ENCODE data around the gene JAM3.

The JAM3 gene

DNA sequence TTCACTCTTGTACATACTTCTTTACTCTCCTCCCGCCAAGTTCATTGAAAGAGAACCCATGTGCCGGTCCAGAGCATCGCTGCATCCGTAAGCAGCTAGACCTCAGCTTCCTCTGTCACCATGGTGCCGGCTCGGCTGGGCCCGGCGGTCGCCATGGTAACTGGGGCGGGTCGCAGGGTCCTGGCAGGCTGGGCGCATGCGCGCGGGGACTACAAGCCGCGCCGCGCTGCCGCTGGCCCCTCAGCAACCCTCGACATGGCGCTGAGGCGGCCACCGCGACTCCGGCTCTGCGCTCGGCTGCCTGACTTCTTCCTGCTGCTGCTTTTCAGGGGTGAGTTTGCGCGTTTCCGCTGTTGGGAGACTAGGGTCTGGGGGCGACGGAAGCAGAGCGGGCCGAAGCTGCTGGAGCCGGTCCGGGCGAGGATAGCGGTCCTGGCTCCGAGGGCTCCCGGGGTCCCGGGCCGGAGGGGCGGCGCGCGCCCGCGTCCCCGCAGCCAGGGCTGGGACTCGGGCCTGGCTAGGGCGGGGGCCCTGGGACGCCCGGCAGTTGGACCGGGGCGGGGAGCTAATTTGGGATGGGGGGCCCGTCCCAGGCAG, at the start of gene JAM3:
Gene JAM3 (plus strand): TSS at position 244 of the 597 bp plus-strand sequence. CDS start 12 bp downstream, at position 256.
- H3K27ac ChIP-seq (ENCODE audit: poor library complexity, severe bottlenecking) = no peak within 1 kb of the TSS
- peak within 1 kb of the TSS; percentile 36 for H3K4me3 ChIP-seq (ENCODE audit: severe bottlenecking)
- DNase-seq (ENCODE audit: low spot score) = peak; percentile 83

GRCh38 chr11:134019500-134019899, 49.4 kb upstream of the JAM3 start:
- no peaks in the 10 kb centered on the region for H3K9me3 ChIP-seq (ENCODE audit: severe bottlenecking)
- no peak overlapping the region for H3K4me3 ChIP-seq (ENCODE audit: severe bottlenecking)
- H3K27ac ChIP-seq (ENCODE audit: poor library complexity, severe bottlenecking) = no peak overlapping the region
- ATAC-seq (ENCODE audit: low read depth) = no peak
- DNase-seq (ENCODE audit: low spot score) = no peak
- TF ChIP-seq, protein P1, sequence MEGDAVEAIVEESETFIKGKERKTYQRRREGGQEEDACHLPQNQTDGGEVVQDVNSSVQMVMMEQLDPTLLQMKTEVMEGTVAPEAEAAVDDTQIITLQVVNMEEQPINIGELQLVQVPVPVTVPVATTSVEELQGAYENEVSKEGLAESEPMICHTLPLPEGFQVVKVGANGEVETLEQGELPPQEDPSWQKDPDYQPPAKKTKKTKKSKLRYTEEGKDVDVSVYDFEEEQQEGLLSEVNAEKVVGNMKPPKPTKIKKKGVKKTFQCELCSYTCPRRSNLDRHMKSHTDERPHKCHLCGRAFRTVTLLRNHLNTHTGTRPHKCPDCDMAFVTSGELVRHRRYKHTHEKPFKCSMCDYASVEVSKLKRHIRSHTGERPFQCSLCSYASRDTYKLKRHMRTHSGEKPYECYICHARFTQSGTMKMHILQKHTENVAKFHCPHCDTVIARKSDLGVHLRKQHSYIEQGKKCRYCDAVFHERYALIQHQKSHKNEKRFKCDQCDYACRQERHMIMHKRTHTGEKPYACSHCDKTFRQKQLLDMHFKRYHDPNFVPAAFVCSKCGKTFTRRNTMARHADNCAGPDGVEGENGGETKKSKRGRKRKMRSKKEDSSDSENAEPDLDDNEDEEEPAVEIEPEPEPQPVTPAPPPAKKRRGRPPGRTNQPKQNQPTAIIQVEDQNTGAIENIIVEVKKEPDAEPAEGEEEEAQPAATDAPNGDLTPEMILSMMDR (IDR thresholded peaks at IDR 0.05; ENCODE audit: poor library complexity, severe bottlenecking) = no peak
- H3K36me3 ChIP-seq (ENCODE audit: low read depth) = no peaks in the 10 kb centered on the region
- peaks cover 6% of the 10 kb centered on the region for H3K4me1 ChIP-seq (ENCODE audit: insufficient read depth, poor library complexity, severe bottlenecking)
- H3K27me3 ChIP-seq (ENCODE audit: insufficient read depth, poor library complexity, severe bottlenecking) = no peaks in the 10 kb centered on the region

More for the DNA sequence above, at the start of gene JAM3:
- no peaks in the 10 kb centered on the region for H3K4me1 ChIP-seq (ENCODE audit: insufficient read depth, poor library complexity, severe bottlenecking)
- H3K36me3 ChIP-seq (ENCODE audit: low read depth) = no peaks in the 10 kb centered on the region
- no peaks in the 10 kb centered on the region for H3K9me3 ChIP-seq (ENCODE audit: severe bottlenecking)
- TF ChIP-seq, protein P1 (IDR thresholded peaks at IDR 0.05; ENCODE audit: poor library complexity, severe bottlenecking) = no peak
- peak; percentile 82 for ATAC-seq (ENCODE audit: low read depth)
- peaks cover 43% of the 10 kb centered on the region for H3K27me3 ChIP-seq (ENCODE audit: insufficient read depth, poor library complexity, severe bottlenecking)

GRCh38 chr11:134020598-134020997, 48.3 kb upstream of the JAM3 start:
- peaks cover 17% of the 10 kb centered on the region for H3K4me1 ChIP-seq (ENCODE audit: insufficient read depth, poor library complexity, severe bottlenecking)
- no peak overlapping the region for H3K27ac ChIP-seq (ENCODE audit: poor library complexity, severe bottlenecking)
- H3K36me3 ChIP-seq (ENCODE audit: low read depth) = no peaks in the 10 kb centered on the region
- H3K9me3 ChIP-seq (ENCODE audit: severe bottlenecking) = no peaks in the 10 kb centered on the region
- H3K4me3 ChIP-seq (ENCODE audit: severe bottlenecking) = no peak overlapping the region
- no peak for DNase-seq (ENCODE audit: low spot score)
- H3K27me3 ChIP-seq (ENCODE audit: insufficient read depth, poor library complexity, severe bottlenecking) = no peaks in the 10 kb centered on the region
- TF ChIP-seq, protein P1 (IDR thresholded peaks at IDR 0.05; ENCODE audit: poor library complexity, severe bottlenecking) = no peak
- no peak for ATAC-seq (ENCODE audit: low read depth)

DNA sequence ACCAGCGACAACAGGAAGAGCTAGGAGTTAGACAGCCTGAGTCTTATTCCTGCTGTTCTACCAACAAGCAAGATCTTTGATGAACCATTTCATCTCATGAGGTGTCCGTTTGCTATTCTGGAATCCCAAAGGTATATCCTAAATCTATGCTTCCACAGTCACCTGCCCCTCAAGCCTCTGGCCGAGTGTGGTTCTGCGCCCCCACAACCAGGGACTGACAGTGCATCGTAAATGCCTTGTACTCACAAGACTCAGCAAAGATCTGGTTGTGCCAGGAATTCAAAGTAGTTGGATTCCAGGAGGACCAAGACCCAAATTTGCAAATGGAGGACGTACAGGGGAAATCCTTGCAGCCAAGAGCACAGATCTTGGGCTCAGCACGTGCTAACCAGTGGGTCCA, 47.5 kb upstream of the JAM3 start:
- Histone ChIP-seq H3K27me3 (ENCODE audit: insufficient read depth, poor library complexity, severe bottlenecking) (no peaks in the 10 kb centered on the region), H3K36me3 (ENCODE audit: low read depth) (no peaks in the 10 kb centered on the region), H3K9me3 (ENCODE audit: severe bottlenecking) (no peaks in the 10 kb centered on the region), H3K4me3 (ENCODE audit: severe bottlenecking) (no peak overlapping the region), H3K4me1 (ENCODE audit: insufficient read depth, poor library complexity, severe bottlenecking) (peaks cover 25% of the 10 kb centered on the region), H3K27ac (ENCODE audit: poor library complexity, severe bottlenecking) (no peak overlapping the region)
- ATAC-seq (ENCODE audit: low read depth) (no peak), DNase-seq (ENCODE audit: low spot score) (no peak)
- TF ChIP-seq, protein P1 (IDR thresholded peaks at IDR 0.05; ENCODE audit: poor library complexity, severe bottlenecking) = no peak

DNA sequence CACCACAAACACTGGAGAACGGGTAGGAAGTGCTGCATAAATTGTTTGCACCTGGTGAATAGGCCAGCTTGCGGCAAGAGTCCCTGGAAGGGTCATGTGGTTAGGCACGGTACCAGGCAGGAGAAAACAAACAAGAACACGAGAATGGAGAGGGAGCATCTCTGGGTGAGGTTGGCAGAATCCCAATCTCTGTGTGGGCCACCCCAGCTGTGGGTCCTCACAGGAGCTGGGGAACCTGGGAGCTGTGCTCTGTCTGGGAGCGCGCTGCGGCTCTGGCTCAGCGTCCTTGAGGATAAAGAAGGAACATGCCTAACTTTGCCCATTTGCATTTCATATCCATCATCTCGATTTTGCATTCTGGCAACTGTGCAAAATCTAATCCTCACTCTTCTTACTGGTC, 46.1 kb upstream of the JAM3 start:
- Histone ChIP-seq H3K9me3 (ENCODE audit: severe bottlenecking) (no peaks in the 10 kb centered on the region), H3K4me1 (ENCODE audit: insufficient read depth, poor library complexity, severe bottlenecking) (peaks cover 29% of the 10 kb centered on the region), H3K4me3 (ENCODE audit: severe bottlenecking) (no peak overlapping the region), H3K27ac (ENCODE audit: poor library complexity, severe bottlenecking) (no peak overlapping the region), H3K36me3 (ENCODE audit: low read depth) (no peaks in the 10 kb centered on the region), H3K27me3 (ENCODE audit: insufficient read depth, poor library complexity, severe bottlenecking) (no peaks in the 10 kb centered on the region)
- DNase-seq (ENCODE audit: low spot score) (no peak), ATAC-seq (ENCODE audit: low read depth) (no peak)
- TF ChIP-seq, protein P1 (IDR thresholded peaks at IDR 0.05; ENCODE audit: poor library complexity, severe bottlenecking) = no peak
